Activated CD8-positive, alpha-beta T cell treated with anti-CD3 and anti-CD28 coated beads for 36 hours (primary cell): ENCODE data around the gene CHCHD2. TPM values are rescaled to one million over a fixed set of nuclear protein-coding genes. Genes with fewer than 3 reads are reported as not detected.
A peak's percentile ranks its signal among the peaks of the same experiment; 100 is the strongest.

ENCODE experiments used
- ATAC-seq: fragments of 200-7000 bp; cut with Tn5 transposase; one replicate; pipeline ENCODE4 v1.10.0; 2021; ENCODE audit warnings: mild to moderate bottlenecking, moderate library complexity
- CTCF ChIA-PET: fragments of 350-600 bp; sonication (Branson Sonifier 250); formaldehyde crosslinking; loops from one replicate; lab custom pipeline; 2021; ENCODE audit warnings: antibody characterized with exemption; lab: Charles Lee
- POLR2A ChIA-PET: fragments of 350-600 bp; sonication (Branson Sonifier 250); formaldehyde crosslinking; loops from one replicate; lab custom pipeline; 2021; ENCODE audit warnings: antibody characterized with exemption; lab: Charles Lee
- DNase-seq: peaks from one replicate; pipeline ENCODE4 v3.0.0-alpha.2; 2020
- H3K27ac Mint-ChIP-seq: one replicate; pipeline ENCODE4 v1.8.0; 2021; ENCODE audit warnings: mild to moderate bottlenecking, mixed read lengths
- H3K27me3 Mint-ChIP-seq: one replicate; pipeline ENCODE4 v1.8.0; 2021; ENCODE audit warnings: mixed read lengths
- H3K36me3 Mint-ChIP-seq: one replicate; pipeline ENCODE4 v1.8.0; 2021; ENCODE audit warnings: low read depth, mixed read lengths
- H3K4me1 Mint-ChIP-seq: one replicate; pipeline ENCODE4 v1.8.0; 2021; ENCODE audit warnings: low read depth, mixed read lengths
- H3K4me3 Mint-ChIP-seq: one replicate; pipeline ENCODE4 v1.8.0; 2021; ENCODE audit warnings: mild to moderate bottlenecking, moderate library complexity, mixed read lengths
- H3K9me3 Mint-ChIP-seq: one replicate; pipeline ENCODE4 v1.8.0; 2021; ENCODE audit warnings: mixed read lengths
- CTCF ChIP-seq: fragments of 200-600 bp; IDR thresholded peaks from one replicate; pipeline ENCODE4 v1.8.0; 2022; ENCODE audit warnings: antibody characterized with exemption, mild to moderate bottlenecking
- intact Hi-C: fragments of 100-400 bp; cut with micrococcal nuclease; formaldehyde crosslinking; loops from one replicate; pipeline ENCODE4 v1.10.0; 2022
- total RNA-seq, 2 experiments: library from RNA; stranded (reverse); gene quantifications; one replicate each; pipeline ENCODE4 v1.2.3, GENCODE V29; 2021

CHCHD2 gene
- total RNA-seq, 2 experiments from 2014 or later, result 726 to 748 TPM

- DNase-seq, result peak; percentile 16
- POLR2A ChIA-PET, result interaction anchor here (1.2 to 2.1 kb wide), 3 partner anchors 9 to 12 kb away, joined by 4 to 8 read pairs (median 7); partner anchors contain the start of genes CCT6A and PSPH
- Mint-ChIP-seq H3K27ac (peak overlapping the region; percentile 91), H3K27me3 (no peaks in the 10 kb centered on the region), H3K4me1 (peaks cover 50% of the 10 kb centered on the region), H3K36me3 (peaks cover 60% of the 10 kb centered on the region), H3K9me3 (no peaks in the 10 kb centered on the region), H3K4me3 (peak overlapping the region; percentile 22)
- no peak for TF ChIP-seq CTCF
- CTCF ChIA-PET, result interaction anchor here (1.3 to 4.8 kb wide), 3 partner anchors 8 to 12 kb away, joined by 5 to 47 read pairs (median 7); partner anchors contain the start of genes CCT6A and PSPH
- peak; percentile 18 for ATAC-seq
- intact Hi-C loops, result no loop called here
Measured at GRCh38 chr7:56062382-56062781, 43.9 kb downstream of the CHCHD2 start.

GRCh38 chr7:56053993-56054392, 52.3 kb downstream of the CHCHD2 start:
- ChIA-PET POLR2A (interaction anchor here (2.0 kb wide), 2 partner anchors 9 to 10 kb away, joined by 7 to 9 read pairs; partner anchors contain the start of gene SUMF2), CTCF (interaction anchor here (0.8 to 2.5 kb wide), 4 partner anchors 9 to 49 kb away, joined by 5 to 16 read pairs (median 5); no protein-coding TSS in a partner anchor)
- DNase-seq (no peak), ATAC-seq (no peak)
- no peak for TF ChIP-seq CTCF
- peaks cover 60% of the 10 kb centered on the region for H3K36me3 Mint-ChIP-seq
- intact Hi-C loops, result loop anchor here (5.0 kb wide), 1 partner anchor 53 kb away; the partner anchor contains the start of gene CHCHD2
- no peaks in the 10 kb centered on the region for H3K9me3 Mint-ChIP-seq
- peaks cover 52% of the 10 kb centered on the region for H3K4me1 Mint-ChIP-seq
- H3K27me3 Mint-ChIP-seq, result no peaks in the 10 kb centered on the region
- peak overlapping the region; percentile 58 for H3K4me3 Mint-ChIP-seq
- peak overlapping the region; percentile 76 for H3K27ac Mint-ChIP-seq

- Mint-ChIP-seq H3K9me3 (no peaks in the 10 kb centered on the region), H3K36me3 (peaks cover 55% of the 10 kb centered on the region), H3K27ac (peak overlapping the region; percentile 55), H3K27me3 (no peaks in the 10 kb centered on the region), H3K4me1 (peaks cover 50% of the 10 kb centered on the region), H3K4me3 (peak overlapping the region; percentile 94)
- intact Hi-C loops, result loop anchor here (5.0 kb wide), 1 partner anchor 54 kb away; the partner anchor contains the start of gene CHCHD2
- ChIA-PET POLR2A (interaction anchor here (2.0 kb wide), 2 partner anchors 9 to 11 kb away, joined by 7 to 9 read pairs; partner anchors contain the start of gene SUMF2), CTCF (interaction anchor here (0.8 to 2.5 kb wide), 3 partner anchors 10 to 20 kb away, joined by 5 to 16 read pairs (median 5); no protein-coding TSS in a partner anchor)
- TF ChIP-seq CTCF, result no peak
- ATAC-seq (no peak), DNase-seq (no peak)
Measured at GRCh38 chr7:56053379-56053778, 52.9 kb downstream of the CHCHD2 start.

Other genes starting within 250 kb of the CHCHD2 start
- gene SEPTIN14, start 243.7 kb downstream of the CHCHD2 start, total RNA-seq, result not detected
- 1 to 10 TPM; 2.2 to 2.8 TPM for gene ZNF713, start 219.0 kb downstream of the CHCHD2 start, total RNA-seq
- gene MRPS17, start 154.6 kb downstream of the CHCHD2 start, total RNA-seq, result 10 to 100 TPM; 28.2 to 29.1 TPM
- gene NIPSNAP2, start 141.9 kb downstream of the CHCHD2 start, total RNA-seq, result 10 to 100 TPM; 54.2 to 56.7 TPM
- gene PSPH, start 55.0 kb downstream of the CHCHD2 start, total RNA-seq, result 10 to 100 TPM; 31.2 to 33.8 TPM
- 100 to 1,000 TPM; 231 to 239 TPM for gene CCT6A, start 54.7 kb downstream of the CHCHD2 start, total RNA-seq
- gene SUMF2, start 42.2 kb downstream of the CHCHD2 start, total RNA-seq, result 100 to 1,000 TPM; 140 to 141 TPM
- 1 to 10 TPM; 2.9 to 3.0 TPM for gene PHKG1, start 13.5 kb downstream of the CHCHD2 start, total RNA-seq
- gene NUPR2, start 9.9 kb upstream of the CHCHD2 start, total RNA-seq, result not detected